ENCODE results near the gene GSN. TPM values are rescaled to one million over a fixed set of nuclear protein-coding genes. Genes with fewer than 3 reads are reported as not detected.

The GSN gene
- total and polyA plus RNA-seq, 2 of the 13 experiments (the other 11 are each of a cell fraction or from before 2014, with no cell fraction given): 294 to 307 TPM

GRCh38 chr9:121288673-121289025, 20.7 kb downstream of the GSN start:
- Histone ChIP-seq H3K4me1 (ENCODE audit: insufficient read depth, low read length) (peaks cover 88% of the 10 kb centered on the region), H2AFZ (ENCODE audit: low read length) (no peak overlapping the region), H3K36me3 (replicated peaks in 1 of 2; ENCODE audit: control insufficient read depth in 1 of 2, insufficient read depth in 2 of 2, low read length in 2 of 2) (no peaks in the 10 kb centered on the region), H3K4me2 (ENCODE audit: low read depth, low read length) (peak overlapping the region; percentile 83), H3K4me3 (replicated peaks in 1 of 3; ENCODE audit: insufficient read depth in 1 of 3, low read depth in 2 of 3, low read length in 3 of 3) (peak overlapping the region in 1 of 3 experiments; percentile 62; a peak in 1 of 6 replicates), H4K20me1 (ENCODE audit: insufficient read depth, low read length) (no peaks in the 10 kb centered on the region), H3K9me3 (ENCODE audit: low read length) (no peaks in the 10 kb centered on the region), H3K27me3 (ENCODE audit: control insufficient read depth in 1 of 2, insufficient read depth in 2 of 2, low read length in 2 of 2) (no peaks in the 10 kb centered on the region), H3K79me2 (ENCODE audit: insufficient read depth, low read length) (no peaks in the 10 kb centered on the region), H3K9ac (ENCODE audit: insufficient read depth, low read depth, low read length) (peak overlapping the region; percentile 76), H3K27ac (ENCODE audit: extremely low read length, insufficient read depth, low read length) (peak overlapping the region; percentile 89)
- no peak for DNase-seq (ENCODE audit: low spot score)
- CTCF ChIA-PET (ENCODE audit: low intra/inter-chr PET ratio, low total read pairs): interaction anchor here (2.0 kb wide), 1 partner anchor 31 kb away, joined by 12 read pairs; no protein-coding TSS in a partner anchor
- in situ Hi-C loops (cut with HindIII; ENCODE audit: extremely low pct_ligation_motif_present, low pct_unique_long_range_greater_than_20kb) (no loop called here), intact Hi-C loops (cut with micrococcal nuclease; ENCODE audit: unreplicated experiment) (loop anchor here (5.0 kb wide), 1 partner anchor 34 kb away; no protein-coding TSS in a partner anchor)
- POLR2A ChIA-PET: interaction anchor here (1.0 to 11.2 kb wide), 10 partner anchors 8 to 87 kb away, joined by 3 to 398 read pairs (median 5); partner anchors contain the start of genes GSN and RAB14
- 96% methylated on average over 3 of the region's 4 CpGs for WGBS (ENCODE audit: low lambda C conversion rate)
- no TSS peak for BruUV-seq (replicated peaks)
- no peak for FAIRE-seq
- peak; percentile 6 for ATAC-seq
- TF ChIP-seq JDP2 (CRISPR knock-in tag; IDR thresholded peaks at IDR 0.05; ENCODE audit: borderline replicate concordance): no peak
- no peak for TF ChIP-seq ZNF788 (CRISPR knock-in tag; IDR thresholded peaks at IDR 0.05; ENCODE audit: borderline replicate concordance)
- no peak for TF ChIP-seq SMARCE1 (IDR thresholded peaks at IDR 0.05; ENCODE audit: borderline replicate concordance)
- TF ChIP-seq ZNF616 (CRISPR knock-in tag; IDR thresholded peaks at IDR 0.05; ENCODE audit: low read depth): no peak
- no peak for TF ChIP-seq ZNF552 (CRISPR knock-in tag; IDR thresholded peaks at IDR 0.05; ENCODE audit: borderline replicate concordance)
- no peak for TF ChIP-seq CSRNP2 (CRISPR knock-in tag; conservative IDR thresholded peaks at IDR 0.05; ENCODE audit: low read depth)
- TF ChIP-seq ATF2 (CRISPR knock-in tag; IDR thresholded peaks at IDR 0.05): no peak
- no peak for TF ChIP-seq CAMTA2 (CRISPR knock-in tag; IDR thresholded peaks at IDR 0.05; ENCODE audit: borderline replicate concordance)
- TF ChIP-seq ZNF432 (CRISPR knock-in tag; IDR thresholded peaks at IDR 0.05; ENCODE audit: borderline replicate concordance): no peak
- TF ChIP-seq HNF1B (CRISPR knock-in tag; IDR thresholded peaks at IDR 0.05): 0 out of 2 replicates have a peak, but pooled peaks have one; percentile 10
- TF ChIP-seq ZBTB33 (CRISPR knock-in tag; IDR thresholded peaks at IDR 0.05): peak; percentile 52; the same call in 1 of the 2 replicates
- TF ChIP-seq ATRX (CRISPR knock-in tag; IDR thresholded peaks at IDR 0.05; ENCODE audit: borderline replicate concordance): no peak
- no peak for TF ChIP-seq JUNB (CRISPR knock-in tag; IDR thresholded peaks at IDR 0.05; ENCODE audit: borderline replicate concordance)
- TF ChIP-seq ZNF691 (CRISPR knock-in tag; IDR thresholded peaks at IDR 0.05; ENCODE audit: borderline replicate concordance, low read depth): no peak
- TF ChIP-seq MLLT10 (CRISPR knock-in tag; IDR thresholded peaks at IDR 0.05): no peak

Measured in HepG2 (cell line).